NCI-H2227 treated with DMSO at 0.1 percent for 48 hours (cell line): ENCODE data around the gene USP49.
"Not testable (repeated sequence)": the region's sequence is repeated elsewhere in the genome, so short reads cannot be mapped to it uniquely, and the experiment has no call there.

ENCODE experiments used
- DNase-seq: peaks from one replicate; lab custom pipeline; 2025; lab: John Stamatoyannopoulos, UW

The USP49 gene

GRCh38 chr6:41811946-41812345 lies 83.2 kb downstream of the USP49 start:
- DNase-seq: not testable (repeated sequence)

- DNase-seq: no peak
Measured at GRCh38 chr6:41811095-41811494, 84.1 kb downstream of the USP49 start.

GRCh38 chr6:41805830-41806774 lies 89.1 kb downstream of the USP49 start:
- DNase-seq: no peak

GRCh38 chr6:41801380-41801779 lies 93.8 kb downstream of the USP49 start:
- no peak for DNase-seq

- DNase-seq: no peak
Measured at GRCh38 chr6:41799559-41799911, 95.6 kb downstream of the USP49 start.

GRCh38 chr6:41798901-41799558 lies 96.1 kb downstream of the USP49 start:
- DNase-seq: no peak

- DNase-seq: no peak
Measured at GRCh38 chr6:41796474-41796873, 98.7 kb downstream of the USP49 start.

- no peak for DNase-seq
Measured at GRCh38 chr6:41791984-41792383, 103.2 kb downstream of the USP49 start.

- DNase-seq: no peak
Measured at GRCh38 chr6:41791305-41791704, 103.9 kb downstream of the USP49 start.

GRCh38 chr6:41790045-41790444 lies 105.1 kb downstream of the USP49 start:
- DNase-seq: no peak

- DNase-seq: no peak
Measured at GRCh38 chr6:41789390-41789724, 105.8 kb downstream of the USP49 start.

- DNase-seq: peak; percentile 78
Measured at GRCh38 chr6:41787219-41787917, 107.8 kb downstream of the USP49 start, which contains the start of gene TOMM6. TOMM6 (plus strand) TSS chr6:41787694; CDS start chr6:41787698, 4 bp downstream.

GRCh38 chr6:41786451-41787218 lies 108.5 kb downstream of the USP49 start:
- DNase-seq: peak; percentile 43

- DNase-seq: no peak
Measured at GRCh38 chr6:41785689-41786450, 109.3 kb downstream of the USP49 start.

GRCh38 chr6:41785254-41785653 lies 109.9 kb downstream of the USP49 start:
- no peak for DNase-seq

- DNase-seq: no peak
Measured at GRCh38 chr6:41784581-41785171, 110.5 kb downstream of the USP49 start.

- no peak for DNase-seq
Measured at GRCh38 chr6:41783106-41783780, 111.9 kb downstream of the USP49 start.

- DNase-seq: no peak
Measured at GRCh38 chr6:41781366-41781730, 113.8 kb downstream of the USP49 start.

- DNase-seq: no peak
Measured at GRCh38 chr6:41780551-41781365, 114.4 kb downstream of the USP49 start, which contains the start of gene PRICKLE4. PRICKLE4 (plus strand) TSS chr6:41780782; CDS start chr6:41783474, 2,692 bp downstream.
